ENCODE measurements around the gene DPP6. TPM values are rescaled to one million over a fixed set of nuclear protein-coding genes. Genes with fewer than 3 reads are reported as not detected.

DPP6 gene
- total and polyA plus RNA-seq, 2 of the 8 experiments (the other 6 are each of a cell fraction or from before 2014, with no cell fraction given): 4.7 to 6.8 TPM

- H4K5ac ChIP-seq (ENCODE audit: insufficient read length, low read depth, low read length): no peak overlapping the region
- no peak overlapping the region for H2BK5ac ChIP-seq (ENCODE audit: low read depth, low read length)
- no peak overlapping the region for H3K9ac ChIP-seq (replicated peaks in 1 of 4; ENCODE audit: extremely low read depth in 1 of 4, low read depth in 3 of 4, low read length in 3 of 4)
- no peak for TF ChIP-seq CHD2 (IDR thresholded peaks at IDR 0.05; ENCODE audit: low read length)
- no peak for TF ChIP-seq JUND (IDR thresholded peaks at IDR 0.05; ENCODE audit: low read length)
- no peak for TF ChIP-seq BCL11A (IDR thresholded peaks at IDR 0.05; ENCODE audit: low read depth in 2 of 2, low read length in 2 of 2)
- TF ChIP-seq SRF (IDR thresholded peaks at IDR 0.05; ENCODE audit: low read depth, low read length): no peak
- H4K8ac ChIP-seq (ENCODE audit: extremely low read depth, insufficient read depth, low read length): no peak overlapping the region
- no peak overlapping the region; the same call in 1 of the 2 replicates for H3K18ac ChIP-seq (ENCODE audit: extremely low read depth, low read length)
- H4K91ac ChIP-seq (replicated peaks; ENCODE audit: insufficient read length, low read length): no peak overlapping the region
- H3K27me3 ChIP-seq (replicated peaks in 1 of 4; ENCODE audit: control insufficient read depth in 3 of 4, extremely low read depth in 1 of 4, insufficient read depth in 3 of 4, low read length in 3 of 4): peaks cover 0 to 14% (median 8%) of the 10 kb centered on the region in 4 experiments; a peak in 3 of 7 replicates
- 89% methylated on average over 18 of the region's 18 CpGs; no CpG with 5 or more reads in 1 of the 2 experiments for WGBS, 2 experiments (ENCODE audit: extremely low coverage in 1 of 2, insufficient coverage in 1 of 2, insufficient read length in 1 of 2, insufficient replicate concordance in 2 of 2, low coverage in 1 of 2, low lambda C conversion rate in 2 of 2, missing lambda C conversion rate in 1 of 2)
- POLR2A ChIA-PET (ENCODE audit: partially characterized antibody): interaction anchor here (0.6 to 1.0 kb wide), 3 partner anchors 12 to 197 kb away, joined by 3 read pairs; no protein-coding TSS in a partner anchor
- H3K79me2 ChIP-seq (ENCODE audit: control insufficient read depth in 1 of 2, insufficient read depth in 2 of 2, low read length in 2 of 2): no peaks in the 10 kb centered on the region
- no peak overlapping the region for H2BK120ac ChIP-seq (replicated peaks; ENCODE audit: low read depth, low read length)
- H3K79me1 ChIP-seq (ENCODE audit: low read depth, low read length): no peaks in the 10 kb centered on the region
- no peak for FAIRE-seq
- no peak overlapping the region; the same call in 1 of the 2 replicates for H2BK12ac ChIP-seq (ENCODE audit: low read depth, low read length)
- no peak overlapping the region for H3K4ac ChIP-seq (replicated peaks; ENCODE audit: insufficient read length, low read depth, low read length)
- CTCF ChIA-PET (ENCODE audit: partially characterized antibody): interaction anchor here (0.6 to 1.6 kb wide), 2 partner anchors 168 to 198 kb away, joined by 3 to 5 read pairs; no protein-coding TSS in a partner anchor
- H3K23ac ChIP-seq (ENCODE audit: insufficient read length): no peak overlapping the region
- peak overlapping the region in 2 of 4 experiments; percentile 65 to 70; a peak in 4 of 8 replicates for H3K4me3 ChIP-seq (ENCODE audit: extremely low read depth in 1 of 4, insufficient read depth in 2 of 4, low read depth in 3 of 4, low read length in 4 of 4)
- peaks cover 4 to 20% (median 11%) of the 10 kb centered on the region in 4 experiments for H3K4me1 ChIP-seq (replicated peaks in 1 of 4; ENCODE audit: control insufficient read depth in 3 of 4, insufficient read depth in 4 of 4, low read length in 3 of 4)
- 0 out of 2 replicates have a peak overlapping the region, but pooled peaks have one; percentile 6 for H2AFZ ChIP-seq (ENCODE audit: low read length)
- H2BK15ac ChIP-seq (ENCODE audit: low read length): no peak overlapping the region
- no peak overlapping the region for H2BK20ac ChIP-seq (ENCODE audit: low read length)
- no peaks in the 10 kb centered on the region for H4K20me1 ChIP-seq (replicated peaks in 1 of 2; ENCODE audit: control insufficient read depth in 1 of 2, insufficient read depth in 2 of 2, low read length in 2 of 2)
- no peak for DNase-seq (ENCODE audit: low read depth in 1 of 2, low spot score in 2 of 2)
- H3K23me2 ChIP-seq (ENCODE audit: low read depth, low read length): peaks cover 5% of the 10 kb centered on the region; the same call in 1 of the 2 replicates
- H3K4me2 ChIP-seq (ENCODE audit: insufficient read depth in 1 of 2, low read depth in 2 of 2, low read length in 2 of 2): peak overlapping the region; percentile 95 to 98; a peak in 3 of 4 replicates
- H2AK5ac ChIP-seq (ENCODE audit: low read depth, low read length): 0 out of 2 replicates have a peak overlapping the region, but pooled peaks have one; percentile 41
- no peaks in the 10 kb centered on the region for H3K36me3 ChIP-seq (ENCODE audit: control insufficient read depth in 2 of 4, insufficient read depth in 4 of 4, low read length in 3 of 4)
- H3K56ac ChIP-seq (replicated peaks; ENCODE audit: insufficient read length, low read depth, low read length): no peak overlapping the region
- H3K9me3 ChIP-seq (ENCODE audit: insufficient read depth in 2 of 2, low read depth in 1 of 2, low read length in 1 of 2): no peaks in the 10 kb centered on the region; a peak in 1 of 4 replicates
- H3K14ac ChIP-seq (ENCODE audit: insufficient read length): no peak overlapping the region
- no peak overlapping the region for H3K27ac ChIP-seq (ENCODE audit: low read depth, low read length)
Observed at GRCh38 chr7:154306036-154306435, 253.8 kb downstream of the DPP6 start.
